Fibroblast of the conjunctiva (primary cell): ENCODE results near the gene TGFBR3.
A peak's percentile ranks its signal among the peaks of the same experiment; 100 is the strongest.

Experiments
- DNase-seq: peaks from one replicate; pipeline ENCODE4 v3.0.0-alpha.2; 2010; ENCODE audit warnings: low read depth

TGFBR3 gene

GRCh38 chr1:91708691-91709090 lies 177.3 kb downstream of the TGFBR3 start:
- no peak for DNase-seq

- no peak for DNase-seq
Observed at GRCh38 chr1:91707890-91708218, 178.1 kb downstream of the TGFBR3 start.

- no peak for DNase-seq
Observed at GRCh38 chr1:91707114-91707889, 178.6 kb downstream of the TGFBR3 start.

GRCh38 chr1:91706140-91706957 lies 179.6 kb downstream of the TGFBR3 start:
- no peak for DNase-seq

- DNase-seq = no peak
Observed at GRCh38 chr1:91704746-91705145, 181.2 kb downstream of the TGFBR3 start.

GRCh38 chr1:91703095-91703494 lies 182.9 kb downstream of the TGFBR3 start:
- no peak for DNase-seq

- DNase-seq = no peak
Observed at GRCh38 chr1:91701472-91701869, 184.5 kb downstream of the TGFBR3 start.

- no peak for DNase-seq
Observed at GRCh38 chr1:91700771-91701471, 185.0 kb downstream of the TGFBR3 start.

- DNase-seq = no peak
Observed at GRCh38 chr1:91700332-91700731, 185.6 kb downstream of the TGFBR3 start.

- DNase-seq = peak; percentile 66
Observed at GRCh38 chr1:91699339-91699974, 186.5 kb downstream of the TGFBR3 start.

- DNase-seq = peak; percentile 63
Observed at GRCh38 chr1:91697861-91698260, 188.1 kb downstream of the TGFBR3 start.

- DNase-seq = no peak
Observed at GRCh38 chr1:91697416-91697815, 188.5 kb downstream of the TGFBR3 start.

GRCh38 chr1:91696321-91696720 lies 189.6 kb downstream of the TGFBR3 start:
- DNase-seq = no peak

GRCh38 chr1:91693557-91693956 lies 192.4 kb downstream of the TGFBR3 start:
- DNase-seq = peak; percentile 48

GRCh38 chr1:91691525-91691924 lies 194.4 kb downstream of the TGFBR3 start:
- no peak for DNase-seq

- DNase-seq = no peak
Observed at GRCh38 chr1:91689641-91690481, 196.1 kb downstream of the TGFBR3 start.

GRCh38 chr1:91687452-91687851 lies 198.5 kb downstream of the TGFBR3 start:
- no peak for DNase-seq

GRCh38 chr1:91685994-91686393 lies 200.0 kb downstream of the TGFBR3 start:
- DNase-seq = no peak

- no peak for DNase-seq
Observed at GRCh38 chr1:91684481-91685196, 201.3 kb downstream of the TGFBR3 start.

- DNase-seq = no peak
Observed at GRCh38 chr1:91683598-91683951, 202.4 kb downstream of the TGFBR3 start.
